Mesothelial cell of epicardium (in vitro differentiated cells): ENCODE results near the gene NACA2. TPM values are rescaled to one million over a fixed set of nuclear protein-coding genes. Genes with fewer than 3 reads are reported as not detected.

Experiments used
- DNase-seq, 2 experiments: peaks; one replicate each; pipeline ENCODE4 v3.0.0; 2021; ENCODE audit warnings: low spot score in 2 of 2; ENCODE audit not compliant: unreplicated experiment in 2 of 2
- H3K27ac Mint-ChIP-seq: 2 replicates; pipeline ENCODE4 v1.8.0; 2021; ENCODE audit warnings: mixed read lengths
- H3K27me3 Mint-ChIP-seq: 2 replicates; pipeline ENCODE4 v1.8.0; 2021; ENCODE audit warnings: low read depth, mixed read lengths
- H3K36me3 Mint-ChIP-seq: 2 replicates; pipeline ENCODE4 v1.8.0; 2021; ENCODE audit warnings: mixed read lengths
- H3K4me1 Mint-ChIP-seq: 2 replicates; pipeline ENCODE4 v1.8.0; 2021; ENCODE audit warnings: mixed read lengths
- H3K4me3 Mint-ChIP-seq: 2 replicates; pipeline ENCODE4 v1.8.0; 2021; ENCODE audit warnings: mild to moderate bottlenecking, moderate library complexity, mixed read lengths
- H3K9me3 Mint-ChIP-seq: 2 replicates; pipeline ENCODE4 v1.8.0; 2021; ENCODE audit warnings: mixed read lengths
- CTCF ChIP-seq: fragments of 200-600 bp; sonication (generic); IDR thresholded peaks from one replicate; pipeline ENCODE4 v1.5.0; 2021; ENCODE audit warnings: antibody characterized with exemption; ENCODE audit not compliant: unreplicated experiment
- total RNA-seq: library from RNA; stranded (reverse); gene quantifications from 3 replicates; pipeline ENCODE4 v1.2.1, GENCODE V29; 2021

The NACA2 gene
- total RNA-seq, 1 donor from 2014 or later = not detected

- TF ChIP-seq CTCF = no peak
- Mint-ChIP-seq H3K27me3 (peaks cover 6% of the 10 kb centered on the region), H3K27ac (no peak overlapping the region), H3K4me1 (no peaks in the 10 kb centered on the region), H3K4me3 (no peak overlapping the region), H3K9me3 (peaks cover 6% of the 10 kb centered on the region), H3K36me3 (no peaks in the 10 kb centered on the region)
- DNase-seq = no peak
Measured at GRCh38 chr17:61600621-61601020, 9.6 kb upstream of the NACA2 start.

- Mint-ChIP-seq H3K9me3 (peaks cover 2% of the 10 kb centered on the region), H3K36me3 (no peaks in the 10 kb centered on the region), H3K4me3 (no peak overlapping the region), H3K4me1 (no peaks in the 10 kb centered on the region), H3K27me3 (peaks cover 9% of the 10 kb centered on the region), H3K27ac (no peak overlapping the region)
- no peak for TF ChIP-seq CTCF
- DNase-seq = no peak
Measured at GRCh38 chr17:61599608-61600007, 8.6 kb upstream of the NACA2 start.

GRCh38 chr17:61598014-61598413 lies 7.0 kb upstream of the NACA2 start:
- TF ChIP-seq CTCF = no peak
- Mint-ChIP-seq H3K27ac (no peak overlapping the region), H3K27me3 (peaks cover 17% of the 10 kb centered on the region), H3K36me3 (no peaks in the 10 kb centered on the region), H3K4me3 (no peak overlapping the region), H3K4me1 (no peaks in the 10 kb centered on the region), H3K9me3 (no peaks in the 10 kb centered on the region)
- no peak for DNase-seq

- no peak overlapping the region for H3K4me3 Mint-ChIP-seq
Measured at GRCh38 chr17:61597607-61598006, 6.6 kb upstream of the NACA2 start.

GRCh38 chr17:61595418-61596186 lies 4.6 kb upstream of the NACA2 start:
- Mint-ChIP-seq H3K4me1 (no peaks in the 10 kb centered on the region), H3K27ac (no peak overlapping the region), H3K4me3 (no peak overlapping the region), H3K27me3 (peaks cover 17% of the 10 kb centered on the region), H3K36me3 (no peaks in the 10 kb centered on the region), H3K9me3 (no peaks in the 10 kb centered on the region)
- TF ChIP-seq CTCF = no peak
- DNase-seq = no peak

More at GRCh38 chr17:61597607-61598006, 6.6 kb upstream of the NACA2 start:
- H3K27me3 Mint-ChIP-seq = peaks cover 17% of the 10 kb centered on the region
- DNase-seq = no peak
- TF ChIP-seq CTCF = no peak
- no peaks in the 10 kb centered on the region for H3K4me1 Mint-ChIP-seq
- H3K9me3 Mint-ChIP-seq = no peaks in the 10 kb centered on the region
- no peak overlapping the region for H3K27ac Mint-ChIP-seq
- H3K36me3 Mint-ChIP-seq = no peaks in the 10 kb centered on the region
